Osteoblast (primary cell): Measurements from ENCODE around the gene FKRP. TPM values are rescaled to one million over a fixed set of nuclear protein-coding genes. Genes with fewer than 3 reads are reported as not detected.

Source experiments
- DNase-seq: peaks from one replicate; pipeline ENCODE4 v3.0.0; 2011; ENCODE audit warnings: low spot score, mixed read lengths; ENCODE audit not compliant: insufficient read length; ENCODE audit errors: missing footprints
- H2AFZ ChIP-seq: 2 replicates; pipeline ENCODE4 v1.6.0; 2011; ENCODE audit warnings: mild to moderate bottlenecking, low read length
- H3K27ac ChIP-seq: 2 replicates; pipeline ENCODE4 v1.5.1; 2011; ENCODE audit warnings: mild to moderate bottlenecking, low read depth, low read length, moderate library complexity
- H3K27me3 ChIP-seq: 2 replicates; pipeline ENCODE4 v1.6.0; 2012; ENCODE audit warnings: mild to moderate bottlenecking, control low read depth, inconsistent platforms, low read length, moderate library complexity; ENCODE audit not compliant: insufficient read depth
- H3K36me3 ChIP-seq: 2 replicates; pipeline ENCODE4 v1.5.1; 2011; ENCODE audit warnings: mild to moderate bottlenecking, low read length, control low read depth, moderate library complexity; ENCODE audit not compliant: insufficient read depth
- H3K4me1 ChIP-seq: 2 replicates; pipeline ENCODE4 v1.5.1; 2011; ENCODE audit warnings: mild to moderate bottlenecking, low read length, control low read depth, moderate library complexity; ENCODE audit not compliant: insufficient read depth
- H3K4me2 ChIP-seq: 2 replicates; pipeline ENCODE4 v1.6.0; 2011; ENCODE audit warnings: mild to moderate bottlenecking, low read length; ENCODE audit not compliant: insufficient read depth
- H3K4me3 ChIP-seq: fragments of 200-600 bp; sonication (generic); 3 replicates; pipeline ENCODE4 v1.5.1; 2012; ENCODE audit warnings: mild to moderate bottlenecking, low read length, inconsistent platforms; ENCODE audit not compliant: insufficient read depth
- H3K79me2 ChIP-seq: 2 replicates; pipeline ENCODE4 v1.6.0; 2012; ENCODE audit warnings: mild to moderate bottlenecking, low read length, control low read depth, inconsistent platforms; ENCODE audit not compliant: insufficient read depth
- H3K9me3 ChIP-seq: 2 replicates; pipeline ENCODE4 v1.5.1; 2011; ENCODE audit warnings: low read depth, low read length, control low read depth
- H4K20me1 ChIP-seq: 2 replicates; pipeline ENCODE4 v1.6.0; 2012; ENCODE audit warnings: mild to moderate bottlenecking, low read length, control low read depth; ENCODE audit not compliant: insufficient read depth
- CTCF ChIP-seq: IDR thresholded peaks from 2 replicates; pipeline ENCODE4 v1.5.1; 2011; ENCODE audit warnings: mild to moderate bottlenecking, low read depth, low read length, moderate library complexity; ENCODE audit errors: extremely low read depth
- total RNA-seq: library from RNA; depleted of rRNA; stranded (reverse); fragments of >200 nt; gene quantifications from 2 replicates; pipeline ENCODE4 v1.2.3, GENCODE V29; 2012

FKRP gene
- total RNA-seq, 1 donor, result 18.5 TPM

DNA sequence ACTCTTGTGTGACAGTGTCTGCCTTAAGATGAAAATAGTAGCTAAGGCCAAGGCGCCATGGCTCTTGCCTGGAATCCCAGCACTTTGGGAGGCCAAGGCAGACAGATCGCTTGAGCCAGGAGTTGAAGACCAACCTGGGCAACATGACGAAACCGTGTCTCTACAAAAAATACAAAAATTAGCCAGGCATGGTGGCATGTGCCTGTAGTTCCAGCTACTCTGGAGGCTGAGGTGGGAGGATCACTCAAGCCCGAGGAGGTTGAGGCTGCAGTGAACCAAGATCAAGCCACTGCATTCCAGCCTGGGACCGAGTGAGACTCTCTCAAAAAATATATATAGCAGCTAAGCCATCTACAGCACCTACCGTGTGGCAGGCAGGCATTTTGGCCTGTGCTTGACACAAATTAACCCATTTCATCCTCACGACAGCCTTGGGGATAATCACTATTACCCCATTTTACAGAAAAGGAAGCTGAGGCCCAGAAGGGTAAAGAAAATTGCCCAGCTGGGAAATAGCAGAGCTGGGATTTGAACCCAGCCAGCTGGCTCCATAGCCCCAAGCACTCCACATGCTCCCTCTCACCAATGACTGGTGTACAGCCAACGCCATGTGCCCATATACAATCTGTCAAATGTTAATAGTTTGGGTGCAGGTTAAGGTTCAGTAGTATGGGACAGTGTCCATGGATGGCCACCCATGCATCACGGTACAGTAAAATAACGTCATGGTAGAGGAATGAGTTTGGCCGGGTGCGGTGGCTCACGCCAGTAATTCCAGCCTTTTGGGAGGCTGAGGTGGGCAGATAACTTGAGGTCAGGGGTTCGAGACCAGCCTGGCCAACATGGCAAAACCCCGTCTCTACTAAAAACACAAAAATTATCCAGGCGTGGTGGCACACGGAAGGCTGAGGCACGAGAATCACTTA is 39.5 kb downstream of the FKRP start:
- H3K4me1 ChIP-seq, result peaks cover 39% of the 10 kb centered on the region
- peak overlapping the region; percentile 99 for H3K4me2 ChIP-seq
- no peak overlapping the region for H2AFZ ChIP-seq
- H3K36me3 ChIP-seq, result peaks cover 42% of the 10 kb centered on the region
- H3K27ac ChIP-seq, result peak overlapping the region; percentile 97
- peaks cover 72% of the 10 kb centered on the region for H3K79me2 ChIP-seq
- DNase-seq, result no peak
- H3K4me3 ChIP-seq, result peak overlapping the region; percentile 80
- H4K20me1 ChIP-seq, result peaks cover 40% of the 10 kb centered on the region
- H3K27me3 ChIP-seq, result no peaks in the 10 kb centered on the region
- TF ChIP-seq CTCF, result no peak
- no peaks in the 10 kb centered on the region for H3K9me3 ChIP-seq

DNA sequence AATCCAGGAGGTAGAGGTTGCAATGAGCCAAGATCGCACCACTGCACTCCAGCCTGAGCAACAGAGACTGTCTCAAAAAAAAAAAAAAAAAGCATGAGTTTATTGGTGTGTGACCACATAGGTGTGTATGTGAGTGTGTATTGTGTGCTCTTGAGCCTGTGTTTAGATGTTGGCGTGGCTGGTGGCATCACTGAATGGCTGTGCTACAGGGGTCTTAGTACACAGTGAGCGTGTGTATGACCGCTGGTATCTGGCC is 40.1 kb downstream of the FKRP start:
- H3K27ac ChIP-seq, result peak overlapping the region; percentile 97
- H3K36me3 ChIP-seq, result peaks cover 40% of the 10 kb centered on the region
- peak overlapping the region; percentile 99 for H3K4me2 ChIP-seq
- no peaks in the 10 kb centered on the region for H3K27me3 ChIP-seq
- H2AFZ ChIP-seq, result no peak overlapping the region
- peaks cover 40% of the 10 kb centered on the region for H4K20me1 ChIP-seq
- peaks cover 37% of the 10 kb centered on the region for H3K4me1 ChIP-seq
- no peak for TF ChIP-seq CTCF
- peak overlapping the region; percentile 80 for H3K4me3 ChIP-seq
- peak; percentile 94 for DNase-seq
- H3K79me2 ChIP-seq, result peaks cover 68% of the 10 kb centered on the region
- no peaks in the 10 kb centered on the region for H3K9me3 ChIP-seq

GRCh38 chr19:46786236-46787039 is 40.6 kb downstream of the FKRP start:
- peak overlapping the region; percentile 80 for H3K4me3 ChIP-seq
- H4K20me1 ChIP-seq, result peaks cover 40% of the 10 kb centered on the region
- TF ChIP-seq CTCF, result no peak
- H3K4me2 ChIP-seq, result peak overlapping the region; percentile 99
- H3K36me3 ChIP-seq, result peaks cover 40% of the 10 kb centered on the region
- peaks cover 33% of the 10 kb centered on the region for H3K4me1 ChIP-seq
- peaks cover 68% of the 10 kb centered on the region for H3K79me2 ChIP-seq
- H3K27ac ChIP-seq, result peak overlapping the region; percentile 97
- H2AFZ ChIP-seq, result peak overlapping the region; percentile 56
- H3K27me3 ChIP-seq, result no peaks in the 10 kb centered on the region
- DNase-seq, result peak; percentile 96
- no peaks in the 10 kb centered on the region for H3K9me3 ChIP-seq

GRCh38 chr19:46787040-46787330 is 41.1 kb downstream of the FKRP start:
- peak overlapping the region; percentile 35 for H2AFZ ChIP-seq
- H3K79me2 ChIP-seq, result peaks cover 63% of the 10 kb centered on the region
- peak; percentile 6 for DNase-seq
- peaks cover 35% of the 10 kb centered on the region for H3K36me3 ChIP-seq
- H3K4me3 ChIP-seq, result peak overlapping the region; percentile 80
- peaks cover 33% of the 10 kb centered on the region for H3K4me1 ChIP-seq
- peaks cover 35% of the 10 kb centered on the region for H4K20me1 ChIP-seq
- peak overlapping the region; percentile 97 for H3K27ac ChIP-seq
- no peaks in the 10 kb centered on the region for H3K27me3 ChIP-seq
- H3K9me3 ChIP-seq, result no peaks in the 10 kb centered on the region
- TF ChIP-seq CTCF, result no peak
- H3K4me2 ChIP-seq, result peak overlapping the region; percentile 99
